GM18870 (cell line): ENCODE results near the gene TMEM203.
"Not testable (repeated sequence)": the region's sequence is repeated elsewhere in the genome, so short reads cannot be mapped to it uniquely, and the experiment has no call there.

Experiments used
- ATAC-seq: cut with Tn5 transposase; IDR thresholded peaks from one replicate; pipeline ENCODE4 v1.9.1; 2021; ENCODE audit warnings: moderate library complexity; ENCODE audit not compliant: unreplicated experiment

TMEM203 gene

DNA sequence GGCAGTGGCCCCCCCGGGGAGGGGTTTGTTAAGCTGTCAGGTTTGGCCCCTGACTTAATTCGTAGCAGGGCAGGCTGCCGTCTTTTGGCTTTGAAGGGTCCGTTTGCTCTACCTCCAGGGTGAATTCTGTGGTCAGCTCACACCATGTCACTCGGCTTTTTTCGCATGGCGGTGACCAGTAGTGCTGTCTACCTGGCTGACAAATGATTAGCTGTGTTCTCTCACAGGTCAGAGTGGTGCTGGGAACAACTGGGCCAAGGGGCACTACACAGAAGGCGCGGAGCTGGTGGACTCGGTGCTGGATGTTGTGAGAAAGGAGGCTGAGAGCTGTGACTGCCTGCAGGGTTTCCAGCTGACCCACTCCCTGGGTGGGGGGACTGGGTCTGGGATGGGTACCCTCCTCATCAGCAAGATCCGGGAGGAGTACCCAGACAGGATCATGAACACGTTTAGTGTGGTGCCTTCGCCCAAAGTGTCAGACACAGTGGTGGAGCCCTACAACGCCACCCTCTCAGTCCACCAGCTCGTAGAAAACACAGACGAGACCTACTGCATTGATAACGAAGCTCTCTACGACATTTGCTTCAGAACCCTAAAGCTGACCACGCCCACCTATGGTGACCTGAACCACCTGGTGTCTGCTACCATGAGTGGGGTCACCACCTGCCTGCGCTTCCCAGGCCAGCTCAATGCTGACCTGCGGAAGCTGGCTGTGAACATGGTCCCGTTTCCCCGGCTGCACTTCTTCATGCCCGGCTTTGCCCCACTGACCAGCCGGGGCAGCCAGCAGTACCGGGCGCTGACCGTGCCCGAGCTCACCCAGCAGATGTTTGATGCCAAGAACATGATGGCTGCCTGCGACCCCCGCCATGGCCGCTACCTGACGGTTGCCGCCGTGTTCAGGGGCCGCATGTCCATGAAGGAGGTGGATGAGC, 37.1 kb upstream of the TMEM203 start:
- ATAC-seq, result no peak

DNA sequence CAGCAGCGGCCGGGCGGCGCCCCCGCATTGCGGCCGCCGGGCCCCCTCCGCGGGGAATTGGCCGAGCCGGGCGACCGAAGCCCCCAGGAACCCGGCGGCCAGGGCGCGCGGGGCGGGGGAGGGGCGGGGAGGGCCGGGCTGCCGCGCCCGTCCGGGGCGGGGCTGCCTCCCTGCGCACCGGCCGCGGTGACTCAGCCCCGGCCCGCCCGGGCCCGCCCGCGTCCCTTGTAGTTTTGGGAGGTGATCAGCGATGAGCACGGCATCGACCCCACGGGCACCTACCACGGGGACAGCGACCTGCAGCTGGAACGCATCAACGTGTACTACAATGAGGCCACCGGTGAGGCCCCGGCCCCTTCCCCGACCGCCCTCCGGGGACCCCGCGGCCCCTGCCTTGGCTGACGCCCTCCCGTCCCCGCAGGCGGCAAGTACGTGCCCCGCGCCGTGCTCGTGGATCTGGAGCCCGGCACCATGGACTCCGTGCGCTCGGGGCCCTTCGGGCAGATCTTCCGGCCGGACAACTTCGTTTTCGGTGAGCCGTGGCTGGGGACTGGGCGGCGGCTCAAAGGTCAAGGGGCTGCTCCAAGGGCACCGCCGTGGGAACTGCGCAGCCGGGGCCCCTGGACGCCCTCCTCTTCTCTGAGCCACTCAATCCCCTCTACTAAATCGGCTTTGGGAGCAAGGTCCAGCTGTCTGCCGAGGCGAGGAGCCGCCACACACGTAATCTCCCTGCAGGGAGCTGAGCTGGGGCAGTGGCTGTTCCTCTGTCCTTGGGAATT, 36.2 kb upstream of the TMEM203 start:
- no peak for ATAC-seq

DNA sequence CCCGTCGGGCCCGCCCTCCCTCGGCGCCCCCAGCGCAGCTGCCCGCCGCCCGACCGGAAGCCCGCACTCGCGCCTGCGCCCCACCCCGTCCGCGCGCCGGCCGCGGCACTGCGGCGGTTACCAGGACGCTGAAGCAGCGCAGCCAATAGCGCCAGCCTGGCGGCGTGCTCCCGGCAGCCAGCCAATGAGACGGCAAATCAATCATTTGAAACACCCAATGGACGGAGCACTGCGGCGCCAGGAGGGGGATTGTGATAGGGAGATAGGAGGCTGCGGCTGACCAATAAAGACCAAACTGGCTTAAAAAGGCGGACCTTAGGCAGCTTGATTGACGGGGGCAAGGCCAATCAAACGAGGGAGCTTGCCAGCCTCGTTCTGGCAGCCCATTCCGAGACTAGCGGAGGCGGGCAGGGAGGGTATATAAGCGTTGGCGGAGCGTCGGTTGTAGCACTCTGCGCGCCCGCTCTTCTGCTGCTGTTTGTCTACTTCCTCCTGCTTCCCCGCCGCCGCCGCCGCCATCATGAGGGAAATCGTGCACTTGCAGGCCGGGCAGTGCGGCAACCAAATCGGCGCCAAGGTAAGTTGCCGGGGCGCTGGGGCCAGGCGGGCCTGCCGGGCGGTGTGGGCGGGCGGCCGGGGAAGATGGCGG, 35.5 kb upstream of the TMEM203 start, which contains the start of gene TUBB4B:
Gene TUBB4B (plus strand): TSS at position 447 of the 649 bp plus-strand sequence. CDS start 74 bp downstream, at position 521.
- ATAC-seq, result peak; percentile 89

DNA sequence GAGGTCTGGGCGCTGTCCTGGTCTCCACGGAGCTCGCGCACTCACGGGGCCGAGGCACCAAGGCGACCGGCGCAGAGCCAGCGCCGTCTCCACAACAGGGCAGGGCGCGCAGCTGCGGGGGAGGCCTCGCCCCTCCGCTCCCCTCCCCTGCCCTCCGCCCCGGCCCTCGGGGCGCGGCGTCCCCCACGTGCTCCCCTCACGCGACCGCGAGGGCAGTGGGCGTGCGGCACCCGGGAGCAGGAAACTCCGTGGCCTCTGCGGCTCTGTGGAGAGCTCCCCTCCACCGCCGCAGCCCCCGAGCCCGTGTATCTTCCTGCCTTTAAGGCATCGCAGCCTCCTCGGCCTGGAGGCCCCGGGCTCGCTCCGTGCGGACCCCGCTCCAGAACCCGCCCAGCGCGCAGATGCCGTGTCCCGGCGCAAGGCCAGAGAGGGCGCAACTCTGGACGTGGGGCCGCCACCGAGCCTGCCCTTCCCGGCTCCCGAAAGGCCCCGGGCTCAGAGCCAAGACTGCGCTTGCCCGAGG, 34.9 kb upstream of the TMEM203 start:
- ATAC-seq, result peak; percentile 2

DNA sequence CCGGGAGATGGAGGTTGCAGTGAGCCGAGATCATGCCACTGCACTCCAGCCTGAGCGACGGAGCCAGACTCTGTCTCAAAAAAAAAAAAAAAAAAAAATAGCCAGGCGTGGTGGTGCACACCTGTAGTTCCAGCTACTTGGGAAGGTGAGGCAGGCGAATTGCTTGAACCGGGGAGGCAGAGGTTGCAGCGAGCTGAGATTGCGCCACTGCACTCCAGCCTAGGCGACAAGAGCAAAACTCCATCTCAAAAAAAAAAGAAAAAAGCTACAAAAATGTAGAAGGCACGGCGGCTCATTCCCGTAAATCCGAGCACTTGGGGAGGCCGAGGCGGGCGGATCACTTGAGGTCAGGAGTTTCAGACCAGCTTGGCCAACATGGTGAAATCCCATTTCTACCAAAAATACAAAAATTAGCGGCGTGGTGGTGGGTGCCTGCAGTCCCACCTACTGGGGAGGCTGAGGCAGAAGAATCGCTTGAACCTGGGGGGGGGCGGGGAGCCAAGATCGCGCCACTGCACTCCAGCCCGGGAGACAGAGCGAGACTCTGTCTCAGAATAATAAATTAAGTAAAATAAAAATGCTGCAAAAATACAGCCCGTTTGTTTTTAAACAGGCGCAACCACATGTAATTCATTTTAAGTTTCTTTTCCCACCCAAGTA, 34.2 kb upstream of the TMEM203 start:
- ATAC-seq, result not testable (repeated sequence)

DNA sequence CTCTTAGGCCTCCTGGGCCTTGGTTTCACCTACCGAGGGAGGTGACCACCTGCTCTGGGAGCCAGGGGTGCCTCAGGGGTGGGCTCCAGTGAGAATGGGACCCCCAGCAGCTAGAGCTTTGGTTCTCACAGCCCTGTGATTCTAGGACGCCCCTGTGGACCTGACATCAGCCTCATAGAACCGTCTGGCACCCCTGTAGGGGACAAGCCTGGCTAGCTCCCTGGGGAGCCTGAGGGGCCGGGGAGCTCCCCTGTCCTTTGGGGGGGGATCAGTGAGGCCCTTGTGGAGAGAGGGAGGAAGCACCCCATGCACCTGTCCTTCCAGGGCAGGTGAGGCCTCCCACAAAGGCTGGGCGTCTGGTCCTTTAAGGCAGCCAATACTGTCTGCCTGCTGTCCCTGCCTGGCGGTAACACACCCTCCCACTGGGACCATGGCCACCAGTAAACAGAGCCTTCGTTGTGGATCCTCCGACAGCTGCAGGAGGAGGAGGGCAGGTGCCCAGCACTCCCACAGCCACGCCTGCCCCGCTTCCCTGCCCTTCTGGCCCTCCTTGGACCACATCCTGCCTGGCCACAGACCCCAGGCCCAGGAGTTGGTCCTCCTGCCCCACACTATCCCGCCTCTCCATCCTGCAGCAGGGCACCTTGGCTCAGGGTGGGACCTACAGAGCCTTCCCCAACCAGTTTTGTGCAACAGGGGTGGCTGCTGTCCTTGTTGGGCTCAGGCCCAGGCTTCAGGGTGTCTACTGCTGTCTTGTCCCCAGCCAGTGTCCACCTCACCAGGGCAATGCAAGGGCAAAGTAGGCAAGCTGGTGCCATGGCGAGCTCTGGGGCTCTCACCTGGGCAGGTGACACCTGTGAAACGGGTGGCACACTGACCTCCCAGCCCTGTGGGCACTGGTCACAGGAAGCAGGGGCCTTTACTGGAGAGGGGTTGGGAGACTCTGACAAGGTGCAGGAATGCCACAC, 32.6 kb upstream of the TMEM203 start:
- ATAC-seq, result no peak

DNA sequence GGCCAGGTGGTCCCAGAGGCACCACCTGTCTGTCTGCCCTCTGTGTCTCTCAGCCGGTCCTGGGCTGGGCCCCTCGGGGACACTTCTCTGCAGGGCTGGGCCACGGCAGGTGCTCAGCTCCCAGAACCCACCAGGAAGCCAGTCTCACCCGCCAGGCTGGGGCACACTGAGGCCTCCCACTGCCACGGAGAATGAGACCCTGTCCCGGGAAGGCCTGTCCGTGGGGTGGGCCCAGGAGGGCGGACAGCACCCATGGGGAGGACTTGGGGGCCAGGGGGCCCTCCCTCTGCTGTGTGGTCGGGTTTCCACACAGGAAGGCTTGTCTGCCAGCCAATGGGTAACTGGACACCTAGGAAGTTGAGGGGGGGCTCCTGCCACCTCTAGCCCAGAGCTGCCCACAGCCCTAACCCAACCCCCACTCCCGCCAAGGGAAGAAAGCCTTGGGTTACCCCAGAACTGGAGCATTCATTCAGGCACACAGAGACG, 31.5 kb upstream of the TMEM203 start:
- no peak for ATAC-seq

DNA sequence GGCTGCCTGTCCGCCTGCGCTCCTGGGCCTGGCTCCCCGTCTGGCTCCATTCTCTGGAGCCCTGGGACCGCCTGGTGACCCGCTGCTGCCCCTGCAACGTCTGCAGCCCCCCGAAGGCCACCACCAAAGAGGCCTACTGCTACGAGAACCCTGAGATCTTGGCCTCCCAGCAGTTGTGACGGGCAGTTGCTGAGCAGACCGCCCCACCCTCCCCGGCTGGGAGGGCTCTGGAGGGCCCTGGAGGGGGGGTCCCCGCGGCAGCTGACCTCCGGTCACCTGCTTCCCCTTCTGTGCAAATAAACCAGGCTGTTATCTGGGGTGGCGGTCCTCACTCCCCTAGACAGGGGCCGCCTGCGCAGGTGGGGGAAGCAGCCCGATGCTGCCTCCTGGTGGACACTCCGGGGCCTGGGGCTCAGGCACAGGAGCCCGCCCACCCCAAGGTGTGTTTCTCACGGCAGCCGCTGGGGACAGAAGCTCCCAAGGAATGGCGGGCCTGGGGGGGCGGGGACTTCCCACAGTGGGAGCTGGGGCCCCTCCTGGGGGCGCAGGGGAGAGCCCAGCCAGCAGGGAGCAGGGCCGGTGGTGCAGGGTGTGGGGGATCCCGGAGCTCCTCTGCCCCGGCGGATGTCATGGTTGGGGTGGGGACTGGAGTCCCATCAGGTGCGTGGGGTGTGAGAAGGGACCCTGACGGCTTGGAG, 30.9 kb upstream of the TMEM203 start:
- ATAC-seq, result no peak

DNA sequence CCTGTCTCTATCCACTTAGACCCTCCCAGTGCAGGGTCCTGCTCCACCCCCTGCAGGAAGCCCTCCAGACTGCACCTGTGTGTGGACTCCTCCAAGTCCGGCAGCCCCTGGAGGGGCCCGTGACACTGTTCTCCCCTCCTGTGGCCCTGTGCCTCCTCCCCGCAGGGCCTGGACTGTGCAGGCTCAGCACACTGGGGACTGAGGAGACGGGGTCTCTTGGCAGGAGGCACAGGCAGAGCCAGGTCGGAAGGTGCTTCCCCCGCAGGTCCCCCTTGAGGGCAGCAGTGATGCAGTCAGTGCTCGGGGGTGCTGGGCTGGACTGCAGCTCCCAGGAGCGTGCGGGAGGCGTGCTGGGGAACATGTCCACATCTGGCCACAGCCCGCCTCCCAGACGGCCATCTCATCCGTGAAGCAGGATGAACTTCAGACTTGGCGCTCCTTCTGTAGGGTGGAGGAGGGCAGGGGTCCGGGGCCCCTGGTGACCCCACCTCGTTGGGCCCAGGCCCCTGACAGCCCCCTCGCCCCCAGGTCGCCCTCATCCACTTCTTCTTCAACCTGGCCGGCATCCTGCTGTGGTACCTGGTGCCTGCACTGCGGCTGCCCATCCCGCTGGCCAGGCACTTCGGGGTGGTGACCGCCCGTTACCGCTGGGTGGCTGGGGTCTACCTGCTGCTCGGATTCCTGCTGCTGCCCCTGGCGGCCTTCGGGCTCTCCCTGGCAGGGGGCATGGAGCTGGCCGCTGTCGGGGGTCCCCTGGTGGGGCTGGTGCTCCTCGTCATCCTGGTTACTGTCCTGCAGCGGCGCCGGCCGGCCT, 30.2 kb upstream of the TMEM203 start:
- ATAC-seq, result no peak

DNA sequence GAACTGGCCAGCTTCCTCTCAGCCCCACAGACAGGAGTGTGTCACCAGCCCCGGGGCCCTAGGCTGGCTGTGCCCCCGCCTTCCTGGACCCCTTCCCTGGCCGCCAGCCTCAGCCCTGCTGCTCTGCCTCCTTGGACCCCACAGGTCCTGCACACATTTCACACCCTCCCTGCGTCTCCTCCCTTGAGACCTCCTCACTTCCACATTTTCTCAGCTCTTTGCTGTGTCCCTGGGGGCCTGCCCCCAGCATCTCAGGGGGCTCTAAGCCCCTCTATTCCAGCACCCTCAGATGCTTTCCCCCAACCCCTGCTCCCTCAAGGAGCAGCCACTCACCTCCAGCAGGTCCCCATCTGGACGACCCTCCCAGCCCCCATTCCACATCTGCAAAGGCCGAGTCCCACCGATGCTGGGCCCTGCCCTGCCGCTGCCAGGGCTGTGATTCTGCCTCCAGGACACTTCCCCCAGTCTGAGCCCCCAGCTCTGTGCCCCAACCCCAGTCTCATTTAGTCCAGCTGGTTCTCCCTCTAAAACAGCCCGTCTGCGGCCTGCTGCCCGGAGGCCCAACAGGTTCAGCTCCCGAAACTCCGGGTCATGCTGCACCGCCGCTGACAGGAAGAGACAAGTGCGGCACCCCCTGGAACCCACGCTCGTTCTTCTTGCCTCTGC, 29.4 kb upstream of the TMEM203 start:
- no peak for ATAC-seq

DNA sequence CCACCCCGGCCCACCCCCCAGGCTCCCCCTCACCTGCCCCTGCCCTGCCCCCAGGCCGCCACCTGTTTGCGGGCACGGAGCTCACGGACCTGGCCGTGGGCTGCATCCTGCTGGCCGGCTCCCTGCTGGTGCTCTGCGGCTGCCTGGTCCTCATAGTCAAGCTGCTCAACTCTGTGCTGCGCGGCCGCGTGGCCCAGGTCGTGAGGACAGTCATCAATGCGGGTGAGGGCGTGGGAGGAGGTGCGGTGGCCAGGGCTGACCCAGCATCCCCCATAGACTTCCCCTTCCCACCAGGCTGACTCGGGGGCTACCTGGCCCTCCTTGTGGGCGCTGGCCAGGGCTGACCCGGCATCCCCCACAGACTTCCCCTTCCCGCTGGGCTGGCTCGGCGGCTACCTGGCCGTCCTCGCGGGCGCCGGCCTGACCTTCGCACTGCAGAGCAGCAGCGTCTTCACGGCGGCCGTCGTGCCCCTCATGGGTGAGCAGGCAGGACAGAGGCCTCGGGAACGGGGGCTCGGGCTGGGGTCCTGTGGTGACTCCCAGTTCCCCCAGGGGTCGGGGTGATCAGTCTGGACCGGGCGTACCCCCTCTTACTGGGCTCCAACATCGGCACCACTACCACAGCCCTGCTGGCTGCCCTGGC, 28.7 kb upstream of the TMEM203 start:
- no peak for ATAC-seq

DNA sequence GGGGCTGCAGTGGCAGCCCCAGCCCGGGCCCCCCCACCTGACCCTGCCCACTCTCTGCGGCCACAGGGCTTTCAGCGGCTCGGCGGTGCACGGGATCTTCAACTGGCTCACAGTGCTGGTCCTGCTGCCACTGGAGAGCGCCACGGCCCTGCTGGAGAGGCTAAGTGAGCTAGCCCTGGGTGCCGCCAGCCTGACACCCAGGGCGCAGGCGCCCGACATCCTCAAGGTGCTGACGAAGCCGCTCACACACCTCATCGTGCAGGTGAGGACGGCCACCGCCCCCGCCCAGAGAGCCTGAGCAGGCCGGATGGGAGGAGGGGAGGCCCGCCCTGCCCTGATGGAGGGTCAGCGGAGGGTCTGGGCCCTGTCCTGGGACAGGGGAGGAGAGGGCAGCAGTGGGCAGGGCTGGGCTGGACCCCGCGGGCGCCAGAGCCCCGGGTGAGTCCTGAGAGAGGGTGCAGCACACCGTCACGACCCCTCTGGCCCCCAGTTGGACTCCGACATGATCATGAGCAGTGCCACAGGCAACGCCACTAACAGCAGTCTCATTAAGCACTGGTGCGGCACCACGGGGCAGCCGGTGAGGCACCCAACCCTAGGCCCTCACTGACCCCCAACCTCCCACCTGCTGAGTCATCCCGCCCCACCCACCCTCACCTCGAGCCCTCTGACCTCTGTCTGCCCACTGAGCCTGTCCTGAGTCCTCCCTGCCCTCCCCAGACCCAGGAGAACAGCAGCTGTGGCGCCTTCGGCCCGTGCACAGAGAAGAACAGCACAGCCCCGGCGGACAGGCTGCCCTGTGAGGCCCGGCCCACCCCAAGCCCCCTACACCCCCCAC, 27.9 kb upstream of the TMEM203 start:
- no peak for ATAC-seq

DNA sequence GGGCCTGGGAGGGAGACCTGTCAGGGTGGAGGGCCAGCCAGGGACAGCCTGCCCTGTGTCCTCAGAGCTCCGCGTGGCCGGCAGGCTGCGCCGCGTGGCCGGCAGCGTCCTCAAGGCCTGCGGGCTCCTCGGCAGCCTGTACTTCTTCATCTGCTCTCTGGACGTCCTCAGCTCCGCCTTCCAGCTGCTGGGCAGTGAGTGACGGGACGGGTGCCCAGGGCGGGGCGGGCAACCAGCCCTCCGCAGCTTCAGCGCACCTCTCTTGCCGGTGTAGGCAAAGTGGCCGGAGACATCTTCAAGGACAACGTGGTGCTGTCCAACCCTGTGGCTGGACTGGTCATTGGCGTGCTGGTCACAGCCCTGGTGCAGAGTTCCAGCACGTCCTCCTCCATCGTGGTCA, 27.1 kb upstream of the TMEM203 start:
- ATAC-seq, result no peak

DNA sequence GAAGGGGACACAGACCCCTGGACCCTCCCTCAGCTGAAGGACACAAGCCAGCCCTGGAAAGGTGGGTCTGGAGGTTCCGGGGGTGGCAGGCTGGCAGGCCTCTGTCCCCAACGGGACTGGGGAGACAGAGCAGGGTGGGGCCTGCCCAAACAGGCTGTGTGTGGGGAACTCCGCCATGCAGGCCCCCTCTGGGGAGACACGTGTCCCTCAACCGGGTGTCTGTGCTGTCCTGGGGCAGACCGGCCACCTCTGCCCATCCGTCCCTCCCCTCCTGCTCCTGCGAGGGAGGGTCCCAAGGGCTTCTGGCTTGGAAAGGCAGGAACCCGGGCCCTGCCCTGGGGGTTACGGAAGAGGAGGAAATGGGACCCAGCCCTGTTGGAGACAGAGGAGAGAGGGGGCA, 26.7 kb upstream of the TMEM203 start:
- no peak for ATAC-seq

DNA sequence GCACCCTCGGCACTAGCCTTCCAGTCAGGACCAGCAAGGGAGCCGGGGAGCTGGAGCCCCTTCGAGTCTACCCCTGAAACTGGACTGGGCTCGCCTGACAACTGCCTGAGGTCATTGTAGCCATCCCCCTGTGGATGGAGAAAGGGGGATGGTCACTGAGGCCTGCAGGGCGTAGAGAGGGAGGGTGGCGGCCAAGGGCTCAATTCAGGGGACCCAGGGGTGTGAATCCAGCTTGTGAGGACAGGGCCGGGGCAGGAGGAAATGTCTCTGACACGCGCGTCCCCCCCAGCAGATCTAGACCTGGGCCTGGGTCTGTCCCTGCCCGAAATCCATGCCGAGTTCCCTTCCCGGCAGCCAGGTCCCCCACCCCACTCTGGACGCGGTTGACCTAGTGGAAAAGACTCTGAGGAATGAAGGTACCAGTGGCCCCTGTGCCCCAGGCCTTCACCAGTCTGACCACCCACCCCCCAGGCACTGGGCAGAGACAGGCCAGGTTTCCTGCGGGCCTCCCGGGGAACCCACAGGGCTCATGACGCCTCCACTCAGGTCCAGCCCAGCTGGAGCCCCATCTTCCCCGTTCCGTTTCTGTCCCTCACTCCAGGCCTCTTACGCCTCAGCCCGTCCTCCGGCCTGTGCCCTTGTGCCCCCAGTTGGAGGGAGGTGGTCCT, 26.1 kb upstream of the TMEM203 start:
- ATAC-seq, result no peak
